SK-N-SH (cell line): ENCODE results near the gene RAD51B. TPM values are rescaled to one million over a fixed set of nuclear protein-coding genes. Genes with fewer than 3 reads are reported as not detected.

Source experiments
- CTCF ChIA-PET: fragments of 300-600, 350-600 bp; formaldehyde crosslinking; extraction: SDS; loops from one replicate; lab custom pipeline; 2021; lab: Yijun Ruan, JAX
- POLR2A ChIA-PET: fragments of 350-600 bp; sonication (Branson Sonifier 250); formaldehyde crosslinking; extraction: SDS; loops from one replicate; lab custom pipeline; 2020; ENCODE audit warnings: antibody characterized with exemption, inconsistent platforms; lab: Yijun Ruan, JAX
- DNase-seq: peaks from one replicate; pipeline ENCODE4 v3.0.0; 2012
- H2AFZ ChIP-seq: fragments of 200-600 bp; sonication (generic); 2 replicates; pipeline ENCODE4 v1.8.1; 2016; ENCODE audit warnings: antibody characterized with exemption, mild to moderate bottlenecking, low read depth
- H3F3A ChIP-seq: fragments of 200-600 bp; sonication (generic); replicated peaks from 2 replicates; pipeline ENCODE3; 2016; ENCODE audit warnings: antibody characterized with exemption, mild to moderate bottlenecking; ENCODE audit not compliant: insufficient read depth
- H3K27ac ChIP-seq, 2 experiments: fragments of 200-500 bp in 1 of 2; fragments of 200-600 bp in 1 of 2; sonication (Bioruptor generic) in 1 of 2; sonication (generic), shearing (Covaris generic) in 1 of 2; 2 replicates each; pipeline versions ENCODE4 v1.5.1 to v1.6.1; 2014 to 2016; ENCODE audit warnings: low read depth in 2 of 2, inconsistent platforms in 1 of 2, low read length in 1 of 2, mild to moderate bottlenecking in 1 of 2, mixed read lengths in 1 of 2
- H3K27me3 ChIP-seq: fragments of 200-600 bp; sonication (generic), shearing (Covaris generic); 2 replicates; pipeline ENCODE4 v1.6.1; 2016; ENCODE audit warnings: mixed run types; ENCODE audit not compliant: insufficient read depth
- H3K36me3 ChIP-seq, 2 experiments: fragments of 200-500 bp in 1 of 2; fragments of 200-600 bp in 1 of 2; sonication (Bioruptor generic) in 1 of 2; sonication (generic) in 1 of 2; replicated peaks in 1 of 2; 2 replicates each; pipeline versions ENCODE3 to v1.5.1; 2014 to 2016; ENCODE audit warnings: low read length in 1 of 2, mild to moderate bottlenecking in 1 of 2; ENCODE audit not compliant: insufficient read depth in 2 of 2, control insufficient read depth in 1 of 2
- H3K4me1 ChIP-seq, 2 experiments: fragments of 200-500 bp in 1 of 2; fragments of 200-600 bp in 1 of 2; sonication (Bioruptor generic) in 1 of 2; sonication (generic), shearing (Covaris generic) in 1 of 2; 2 replicates each; pipeline versions ENCODE4 v1.5.1 to v1.6.1; 2014 to 2016; ENCODE audit warnings: low read depth in 1 of 2, low read length in 1 of 2, mixed run types in 1 of 2; ENCODE audit not compliant: insufficient read depth in 2 of 2, control insufficient read depth in 1 of 2
- H3K4me2 ChIP-seq: fragments of 200-600 bp; sonication (generic), shearing (Covaris generic); 2 replicates; pipeline ENCODE4 v1.6.1; 2017; ENCODE audit warnings: mixed run types
- H3K4me3 ChIP-seq, 2 experiments: fragments of 200-500 bp in 1 of 2; fragments of 200-600 bp in 1 of 2; sonication (Bioruptor generic) in 1 of 2; sonication (generic), shearing (Covaris generic) in 1 of 2; 2 replicates each; pipeline versions ENCODE4 v1.5.1 to v1.8.1; 2014 to 2016; ENCODE audit warnings: low read depth in 2 of 2, inconsistent platforms in 1 of 2, low read length in 1 of 2, mild to moderate bottlenecking in 1 of 2, mixed read lengths in 1 of 2, moderate library complexity in 1 of 2
- H3K79me2 ChIP-seq: fragments of 200-600 bp; sonication (generic); 2 replicates; pipeline ENCODE4 v1.8.1; 2017; ENCODE audit warnings: mild to moderate bottlenecking; ENCODE audit not compliant: insufficient read depth
- H3K9ac ChIP-seq: fragments of 200-600 bp; sonication (generic); 2 replicates; pipeline ENCODE4 v1.6.1; 2017; ENCODE audit warnings: mixed run types
- H3K9me2 ChIP-seq: fragments of 200-600 bp; sonication (generic); 2 replicates; pipeline ENCODE4 v1.6.1; 2017; ENCODE audit warnings: mixed run types
- H3K9me3 ChIP-seq: fragments of 200-600 bp; sonication (generic); 2 replicates; pipeline ENCODE4 v1.6.1; 2017; ENCODE audit warnings: mixed run types, mild to moderate bottlenecking, moderate library complexity
- H4K20me1 ChIP-seq: fragments of 200-600 bp; sonication (generic); 2 replicates; pipeline ENCODE4 v1.6.1; 2017; ENCODE audit warnings: mild to moderate bottlenecking, mixed run types; ENCODE audit not compliant: insufficient read depth
- ELF1 ChIP-seq: IDR thresholded peaks from 2 replicates; pipeline ENCODE4 v1.4.0; 2012
- FOSL2 ChIP-seq: IDR thresholded peaks from 2 replicates; pipeline ENCODE4 v1.4.0; 2012; ENCODE audit warnings: low read depth, mild to moderate bottlenecking, moderate library complexity, borderline replicate concordance
- FOXM1 ChIP-seq: IDR thresholded peaks from 2 replicates; pipeline ENCODE4 v1.4.0; 2012; ENCODE audit warnings: low read depth, mild to moderate bottlenecking
- GABPA ChIP-seq: IDR thresholded peaks from 2 replicates; pipeline ENCODE4 v1.4.0; 2012; ENCODE audit warnings: low read depth, mild to moderate bottlenecking
- GATA2 ChIP-seq: sonication (generic); formaldehyde crosslinking; IDR thresholded peaks from 2 replicates; pipeline ENCODE4 v1.5.0; 2020; ENCODE audit warnings: mild to moderate bottlenecking, missing genetic modification reagents
- NFIC ChIP-seq: IDR thresholded peaks from 2 replicates; pipeline ENCODE4 v1.4.0; 2012; ENCODE audit warnings: borderline replicate concordance
- PBX3 ChIP-seq: IDR thresholded peaks from 2 replicates; pipeline ENCODE4; 2012
- SIN3A ChIP-seq: IDR thresholded peaks from 2 replicates; pipeline ENCODE4 v1.6.1; 2012; ENCODE audit warnings: low read depth, mild to moderate bottlenecking, low read length, moderate library complexity, borderline replicate concordance
- SMC3 ChIP-seq: IDR thresholded peaks from 2 replicates; pipeline ENCODE4 v1.6.1; 2012; ENCODE audit warnings: low read depth, low read length, improper control_type of control experiment
- TCF12 ChIP-seq: IDR thresholded peaks from 2 replicates; pipeline ENCODE4 v1.4.0; 2012
- USF1 ChIP-seq: IDR thresholded peaks from 2 replicates; pipeline ENCODE4 v1.4.0; 2012; ENCODE audit warnings: low read depth, borderline replicate concordance
- WGBS: methylation state at CpG from one replicate; pipeline ENCODE4 v1.1.6; 2017; ENCODE audit warnings: low lambda C conversion rate; 5-methylcytosine and 5-hydroxymethylcytosine counted together
- polyA plus RNA-seq, 3 experiments: library from polyadenylated mRNA; depleted of rRNA; stranded (reverse); fragments of >200 nt; gene quantifications; 2 replicates each; pipeline ENCODE4 v1.2.3, GENCODE V29; 2012

Gene RAD51B
- polyA plus RNA-seq, 1 of the 3 experiments (the other 2 are of a cell fraction), result 6.0 TPM

GRCh38 chr14:68493152-68493911, 673.8 kb downstream of the RAD51B start:
- no peak for TF ChIP-seq FOXM1
- TF ChIP-seq NFIC, result no peak
- TF ChIP-seq USF1, result no peak
- no peak for TF ChIP-seq PBX3
- TF ChIP-seq ELF1, result no peak
- TF ChIP-seq GABPA, result no peak
- no peak for TF ChIP-seq SIN3A
- no peak for TF ChIP-seq SMC3
- Histone ChIP-seq H3F3A (no peaks in the 10 kb centered on the region), H2AFZ (no peak overlapping the region), H3K4me2 (no peak overlapping the region), H3K9me2 (no peaks in the 10 kb centered on the region), H3K9ac (no peak overlapping the region), H4K20me1 (no peaks in the 10 kb centered on the region), H3K4me1 (peaks cover 1 to 2% of the 10 kb centered on the region in 2 experiments; a peak in 2 of 4 replicates), H3K79me2 (no peaks in the 10 kb centered on the region), H3K27me3 (no peaks in the 10 kb centered on the region), H3K4me3 (no peak overlapping the region), H3K36me3 (no peaks in the 10 kb centered on the region), H3K9me3 (no peaks in the 10 kb centered on the region), H3K27ac (no peak overlapping the region)
- WGBS, result over 99% methylated on average over 9 of the region's 9 CpGs
- POLR2A ChIA-PET, result interaction anchor here (0.9 kb wide), 1 partner anchor 12 kb away, joined by 3 read pairs; no protein-coding TSS in a partner anchor
- CTCF ChIA-PET, result interaction anchor here (0.9 kb wide), 2 partner anchors 8 to 217 kb away, joined by 3 read pairs; no protein-coding TSS in a partner anchor
- DNase-seq, result no peak

GRCh38 chr14:68495101-68496039, 675.8 kb downstream of the RAD51B start:
- TF ChIP-seq FOSL2, result peak; percentile 19; the same call in 1 of the 2 replicates
- TF ChIP-seq TCF12, result 0 out of 2 replicates have a peak, but pooled peaks have one; percentile 20
- no peak for TF ChIP-seq GATA2 (CRISPR knock-in tag)
- no peaks in the 10 kb centered on the region for H3K27me3 ChIP-seq
- H3K4me2 ChIP-seq, result no peak overlapping the region
- ChIA-PET CTCF (no interaction called here), POLR2A (no interaction called here)
- no peaks in the 10 kb centered on the region for H3K9me3 ChIP-seq
- DNase-seq, result no peak
- no peaks in the 10 kb centered on the region for H3K9me2 ChIP-seq
- H4K20me1 ChIP-seq, result no peaks in the 10 kb centered on the region
- no peak overlapping the region for H3K4me3 ChIP-seq
- H3K27ac ChIP-seq, result no peak overlapping the region
- WGBS, result 96% methylated on average over 14 of the region's 14 CpGs
- no peaks in the 10 kb centered on the region for H3F3A ChIP-seq
- no peaks in the 10 kb centered on the region for H3K79me2 ChIP-seq
- H3K4me1 ChIP-seq, result no peaks in the 10 kb centered on the region; a peak in 1 of 4 replicates
- no peak overlapping the region for H3K9ac ChIP-seq
- H3K36me3 ChIP-seq, result no peaks in the 10 kb centered on the region
- H2AFZ ChIP-seq, result no peak overlapping the region
